Uterine smooth muscle cell (primary cell): ENCODE measurements around the gene SRPX2. TPM values are rescaled to one million over a fixed set of nuclear protein-coding genes. Genes with fewer than 3 reads are reported as not detected.

ENCODE experiments used
- total RNA-seq: library from RNA; depleted of rRNA; stranded (reverse); fragments of >200 nt; gene quantifications from 2 replicates; pipeline ENCODE4 v1.2.3, GENCODE V29; 2014

The SRPX2 gene, protein sequence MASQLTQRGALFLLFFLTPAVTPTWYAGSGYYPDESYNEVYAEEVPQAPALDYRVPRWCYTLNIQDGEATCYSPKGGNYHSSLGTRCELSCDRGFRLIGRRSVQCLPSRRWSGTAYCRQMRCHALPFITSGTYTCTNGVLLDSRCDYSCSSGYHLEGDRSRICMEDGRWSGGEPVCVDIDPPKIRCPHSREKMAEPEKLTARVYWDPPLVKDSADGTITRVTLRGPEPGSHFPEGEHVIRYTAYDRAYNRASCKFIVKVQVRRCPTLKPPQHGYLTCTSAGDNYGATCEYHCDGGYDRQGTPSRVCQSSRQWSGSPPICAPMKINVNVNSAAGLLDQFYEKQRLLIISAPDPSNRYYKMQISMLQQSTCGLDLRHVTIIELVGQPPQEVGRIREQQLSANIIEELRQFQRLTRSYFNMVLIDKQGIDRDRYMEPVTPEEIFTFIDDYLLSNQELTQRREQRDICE
- total RNA-seq: 19.8 and 58.2 TPM in 2 replicates

DNA sequence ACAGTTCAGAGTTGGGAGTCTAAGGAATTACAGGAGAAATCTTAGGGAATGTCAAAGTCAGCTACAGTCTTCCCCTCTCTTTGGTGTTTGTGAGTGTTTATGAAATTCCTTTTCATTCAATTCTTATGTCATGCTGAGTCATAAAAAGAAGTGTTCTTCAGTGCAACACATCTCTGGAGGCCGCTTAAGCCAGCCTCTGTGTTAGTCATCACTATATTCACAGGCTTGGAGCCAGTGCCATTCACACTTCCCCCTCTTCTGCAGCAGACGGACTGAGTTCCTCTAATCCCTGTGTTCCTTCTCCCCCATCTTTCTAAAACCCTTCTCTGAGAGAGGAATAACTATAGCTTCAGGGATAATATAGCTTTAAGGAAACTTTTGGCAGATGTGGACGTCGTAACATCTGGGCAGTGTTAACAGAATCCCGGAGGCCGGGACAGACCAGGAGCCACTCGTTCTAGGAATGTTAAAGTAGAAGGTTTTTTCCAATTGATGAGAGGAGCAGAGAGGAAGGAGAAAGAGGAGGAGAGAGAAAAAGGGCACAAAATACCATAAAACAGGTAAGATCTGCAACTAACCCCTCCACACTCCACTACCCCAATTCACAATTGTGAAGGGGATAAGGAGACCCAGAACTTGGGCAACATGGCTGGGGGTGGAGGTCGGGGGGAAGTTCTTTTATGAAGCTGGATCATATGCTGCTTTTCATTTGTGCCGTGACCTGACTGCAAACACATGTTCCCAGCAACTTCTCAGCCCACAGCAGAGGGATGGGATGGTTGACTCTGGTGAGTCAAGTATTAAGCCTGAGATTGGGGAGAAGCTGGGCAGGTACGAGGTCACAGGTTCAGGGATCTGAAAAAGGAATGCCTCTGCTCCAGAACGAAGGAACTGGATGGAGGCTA is at the start of gene SRPX2:
TSS of gene SRPX2 (plus strand) at position 244 of the 905 bp plus-strand sequence. CDS start 2,124 bp downstream, outside the sequence.

DNA sequence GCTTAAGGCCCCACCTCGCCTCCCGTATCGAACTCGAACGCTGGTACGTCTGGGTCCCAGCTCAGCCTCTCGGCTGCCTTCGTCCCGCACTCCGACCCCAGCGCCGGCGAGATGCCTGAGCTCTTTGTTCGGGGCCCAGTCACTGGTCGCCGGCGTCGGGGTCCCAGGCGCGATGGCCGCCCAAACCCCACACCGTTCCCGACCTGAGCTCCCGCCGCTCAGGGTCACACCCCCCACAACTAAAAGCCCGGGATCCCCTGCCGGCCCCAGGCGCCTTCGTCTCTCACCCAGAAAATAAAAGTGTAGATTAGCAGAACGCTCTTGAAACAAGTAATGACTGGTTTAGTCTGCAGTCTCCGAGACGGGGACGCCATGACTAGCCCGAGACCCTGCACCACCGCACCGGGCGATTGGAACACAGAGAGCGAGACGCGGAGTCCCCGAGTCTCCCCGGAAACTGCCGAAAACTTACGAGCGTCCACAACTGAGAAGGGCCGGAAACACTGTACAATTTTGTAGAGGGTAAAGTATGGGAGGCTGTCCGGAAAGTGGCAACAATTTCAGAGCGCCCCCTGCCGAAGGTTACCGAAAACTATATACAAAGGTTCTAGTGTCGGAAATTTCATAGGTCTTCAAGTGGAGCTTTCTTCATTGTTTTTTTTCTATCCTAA is 7.5 kb upstream of the SRPX2 start, which contains the start of gene TSPAN6:
TSS of gene TSPAN6 (minus strand) at position 486 of the 671 bp plus-strand sequence. CDS start at position 374, 112 bp downstream.

Other genes starting within 250 kb of the SRPX2 start
- under 0.01 and 0.12 TPM in 2 replicates for gene PCDH19, start 233.9 kb upstream of the SRPX2 start, total RNA-seq
- not detected in 2 replicates for gene TNMD, start 59.3 kb upstream of the SRPX2 start, total RNA-seq
- 22.0 and 39.2 TPM in 2 replicates for gene TSPAN6, start 7.4 kb upstream of the SRPX2 start, total RNA-seq
- gene SYTL4, start 87.9 kb downstream of the SRPX2 start, total RNA-seq: 6.5 and 10.0 TPM in 2 replicates
- 16.5 and 28.0 TPM in 2 replicates for gene CSTF2, start 176.2 kb downstream of the SRPX2 start, total RNA-seq
- gene NOX1, start 230.2 kb downstream of the SRPX2 start, total RNA-seq: not detected in 2 replicates